ENCODE measurements around the gene NPC1L1. TPM values are rescaled to one million over a fixed set of nuclear protein-coding genes. Genes with fewer than 3 reads are reported as not detected.

Gene NPC1L1
- total RNA-seq, 1 experiment from 2014 or later = not detected

DNA sequence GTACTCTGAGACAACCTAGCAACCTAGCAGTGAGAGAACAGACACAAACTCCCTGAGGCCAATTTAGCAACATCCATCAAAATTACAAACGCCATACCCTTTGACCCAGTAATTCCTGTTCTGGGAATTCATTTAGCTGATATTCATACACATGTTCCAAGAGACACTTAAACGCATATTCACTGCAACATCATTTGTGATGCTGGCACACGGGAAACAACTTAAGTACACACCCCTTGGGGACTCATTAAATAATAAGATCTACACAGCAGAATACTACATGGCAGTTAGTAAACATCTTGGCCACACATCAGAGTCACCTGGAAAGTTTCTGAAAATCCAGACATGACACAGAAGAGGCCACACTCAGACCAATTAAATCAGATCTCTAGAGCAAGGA, 68.3 kb downstream of the NPC1L1 start:
- no peak for DNase-seq (ENCODE audit: low read depth)

DNA sequence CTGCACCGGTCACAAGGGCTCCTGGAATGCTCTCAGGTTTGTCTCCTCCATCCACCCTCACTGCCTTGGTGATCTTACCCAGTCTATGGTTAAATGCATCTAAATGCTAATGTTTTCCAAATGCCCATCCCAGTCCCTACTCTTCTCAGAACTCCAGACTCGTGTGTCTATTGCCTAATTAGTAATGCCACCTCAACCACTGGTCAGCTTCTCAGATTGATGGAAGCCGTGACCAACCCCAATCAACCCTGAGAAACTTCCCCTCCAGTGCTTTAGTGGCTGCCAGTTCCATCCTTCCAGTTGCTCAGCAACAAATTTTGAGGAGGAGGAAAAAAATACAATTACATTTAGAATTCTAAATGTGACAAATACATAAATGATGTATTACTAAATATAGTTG, 69.3 kb downstream of the NPC1L1 start:
- DNase-seq (ENCODE audit: low read depth) = peak; percentile 27

DNA sequence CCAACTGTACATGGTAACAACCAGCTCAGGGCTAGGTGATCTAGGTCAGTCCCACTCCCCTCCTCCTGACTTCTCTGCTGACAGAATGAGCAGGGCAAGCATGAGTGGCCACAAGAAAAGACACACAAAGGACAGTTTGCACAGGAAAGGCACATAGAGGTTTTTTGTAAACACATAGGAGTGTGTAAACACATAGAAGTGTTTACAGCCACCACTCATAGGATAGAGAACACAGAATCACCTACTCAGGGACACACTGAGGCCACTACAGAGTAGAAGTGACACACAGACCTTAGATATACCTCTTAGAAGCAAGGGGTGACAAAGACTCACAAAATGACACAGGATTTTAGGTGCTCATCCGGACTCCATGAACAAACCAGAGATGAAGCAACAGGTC, 69.7 kb downstream of the NPC1L1 start:
- no peak for DNase-seq (ENCODE audit: low read depth)

DNA sequence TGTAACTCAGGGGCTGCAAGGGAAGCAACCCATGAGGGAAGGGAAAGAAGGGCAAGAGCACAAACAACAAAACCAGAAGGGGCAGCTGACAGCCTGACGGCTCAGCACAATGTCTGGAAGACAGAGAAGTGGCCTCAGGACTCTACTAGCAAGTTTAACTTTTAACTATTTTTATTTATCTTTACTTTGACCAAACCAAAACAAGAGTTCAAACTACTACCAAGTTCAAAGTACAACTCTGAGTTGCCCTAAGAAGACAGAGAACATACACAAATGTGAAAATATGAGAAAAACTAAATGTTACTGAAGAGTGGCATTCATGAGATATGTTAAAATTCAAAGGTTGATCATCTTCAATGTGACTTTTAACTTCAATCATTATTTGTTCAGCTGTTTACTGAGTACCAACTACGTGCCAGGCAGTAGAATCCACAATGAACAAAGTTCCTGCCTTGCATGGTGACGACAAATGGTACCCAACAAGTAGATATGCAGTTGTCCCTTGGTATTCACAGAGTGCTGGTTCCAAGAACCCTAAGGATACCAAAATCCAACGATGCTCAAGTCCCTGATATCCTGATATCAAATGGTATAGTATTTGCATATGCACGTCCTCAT, 70.4 kb downstream of the NPC1L1 start:
- peak; percentile 16 for DNase-seq (ENCODE audit: low read depth)

DNA sequence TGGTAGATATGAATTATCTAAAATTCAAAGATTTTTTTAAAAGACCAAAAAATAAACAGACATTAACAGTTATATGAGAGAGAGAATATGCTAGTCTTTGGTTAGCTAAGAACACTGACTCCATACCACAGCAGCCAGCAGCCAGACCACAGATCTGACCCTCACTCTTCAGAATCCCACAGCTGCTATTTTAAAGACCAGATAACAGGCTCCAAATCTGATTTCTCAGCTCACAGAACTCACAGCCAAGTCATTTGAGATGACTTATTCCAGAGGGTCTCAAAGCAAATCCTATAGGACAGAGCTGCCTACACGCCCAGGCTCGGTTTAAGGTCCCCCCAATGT, 71.0 kb downstream of the NPC1L1 start:
- DNase-seq (ENCODE audit: low read depth) = peak; percentile 67

DNA sequence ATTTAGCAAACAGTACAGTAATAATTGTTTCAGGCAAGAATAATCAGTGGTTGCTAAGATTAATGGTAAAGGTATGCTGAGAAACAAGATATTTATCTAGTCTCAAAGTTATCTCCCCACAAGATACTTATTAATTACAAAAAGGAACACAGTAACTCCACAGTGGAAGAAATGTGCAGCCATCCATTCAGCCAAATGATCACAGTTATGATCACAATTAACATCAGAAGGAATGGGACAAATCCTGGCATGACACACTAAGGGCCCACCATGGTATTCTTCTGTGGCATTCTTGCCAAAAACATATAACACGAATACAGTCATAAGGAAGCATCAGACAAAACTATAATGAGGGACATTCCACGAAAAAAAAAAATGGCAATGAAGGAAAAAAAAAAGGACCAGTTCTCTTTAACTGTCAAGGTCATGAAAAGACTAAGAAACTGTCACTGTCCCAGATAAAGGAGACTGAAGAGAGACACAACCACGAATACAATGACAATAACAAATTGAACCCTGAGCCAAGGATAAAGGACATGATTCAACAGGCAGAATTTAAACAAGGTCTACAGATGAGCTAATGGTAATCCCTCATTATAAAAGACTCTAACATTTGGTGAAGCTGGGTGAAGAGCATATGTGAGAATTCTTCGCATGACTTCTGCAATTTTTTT, 71.5 kb downstream of the NPC1L1 start:
- no peak for DNase-seq (ENCODE audit: low read depth)

DNA sequence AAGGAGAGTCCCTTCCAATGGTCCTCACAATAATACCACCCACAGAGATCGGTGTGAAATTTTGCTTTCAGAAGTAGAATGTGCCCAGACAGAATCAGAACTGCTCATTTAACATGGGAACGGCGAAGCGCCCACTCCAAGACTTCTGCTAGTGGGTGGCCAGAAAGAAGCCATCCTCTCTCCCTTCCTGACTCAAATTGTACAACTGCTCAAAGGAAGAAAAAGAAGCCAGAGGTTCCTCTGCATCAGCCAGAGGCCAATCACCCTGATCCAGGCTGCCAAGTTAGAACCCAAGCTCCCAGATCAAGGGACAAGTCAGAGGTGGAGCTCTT, 73.9 kb downstream of the NPC1L1 start:
- no peak for DNase-seq (ENCODE audit: low read depth)

DNA sequence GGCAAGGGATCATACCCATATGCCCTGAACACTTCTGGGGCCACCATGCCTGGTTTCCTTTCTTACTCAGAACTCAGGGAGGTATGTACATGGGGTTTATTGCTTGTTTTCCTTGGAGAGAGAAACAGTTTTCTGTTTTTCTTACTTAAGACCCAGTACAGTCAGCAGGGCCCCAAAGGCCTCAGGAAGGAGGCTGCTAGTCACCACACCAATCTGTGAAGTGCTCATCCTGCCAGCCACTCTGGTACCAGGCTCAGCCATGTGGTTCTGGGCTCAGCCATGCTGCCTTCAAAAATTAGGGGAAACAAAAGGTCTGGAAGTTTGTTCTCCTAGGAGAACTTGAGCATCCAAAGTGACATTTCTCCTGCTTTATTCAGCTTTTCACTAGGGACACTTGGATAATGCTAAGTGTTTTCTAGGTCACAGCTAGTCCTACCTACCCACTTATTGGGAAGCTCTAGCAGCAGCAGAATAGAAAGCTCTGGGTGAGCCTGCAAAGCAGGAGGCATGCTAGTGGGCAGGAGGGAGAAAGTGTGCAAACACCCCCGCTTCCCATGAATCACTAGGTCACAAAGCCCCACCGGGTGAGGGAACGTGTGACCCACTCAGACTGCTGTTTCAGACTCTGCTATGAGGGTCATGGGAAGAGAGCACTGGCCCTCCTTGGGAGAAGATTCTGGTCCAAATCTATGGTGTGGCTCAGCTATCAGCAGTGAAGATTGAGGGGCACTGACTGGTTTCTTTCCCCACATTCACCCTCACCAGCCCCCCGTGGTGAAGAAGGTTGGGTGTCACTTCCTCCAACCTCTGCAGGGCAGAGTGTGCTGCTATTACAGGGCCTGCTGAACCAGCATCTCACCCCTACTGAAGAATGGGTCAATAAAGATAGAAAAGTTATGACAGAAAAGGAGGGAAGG, 74.6 kb downstream of the NPC1L1 start:
- peak; percentile 71 for DNase-seq (ENCODE audit: low read depth)

DNA sequence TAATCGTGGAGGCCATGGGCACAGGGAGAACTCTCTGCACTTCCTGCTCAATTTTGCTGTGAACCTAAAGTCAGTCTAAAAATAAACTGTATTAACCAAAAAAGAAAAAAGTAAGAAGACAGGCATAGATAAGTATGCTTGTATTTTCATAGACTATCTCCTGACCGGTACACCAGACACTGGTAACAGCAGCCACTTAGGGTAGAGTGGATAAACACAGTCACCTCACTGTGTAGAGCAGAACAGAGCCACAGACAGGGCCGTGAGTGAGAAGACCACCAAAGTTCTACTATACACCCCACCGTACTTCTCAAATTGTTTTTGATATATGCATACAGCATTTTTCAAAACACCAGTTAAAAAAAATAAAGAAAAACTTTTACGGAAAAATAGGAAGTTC, 75.6 kb downstream of the NPC1L1 start:
- DNase-seq (ENCODE audit: low read depth) = no peak

DNA sequence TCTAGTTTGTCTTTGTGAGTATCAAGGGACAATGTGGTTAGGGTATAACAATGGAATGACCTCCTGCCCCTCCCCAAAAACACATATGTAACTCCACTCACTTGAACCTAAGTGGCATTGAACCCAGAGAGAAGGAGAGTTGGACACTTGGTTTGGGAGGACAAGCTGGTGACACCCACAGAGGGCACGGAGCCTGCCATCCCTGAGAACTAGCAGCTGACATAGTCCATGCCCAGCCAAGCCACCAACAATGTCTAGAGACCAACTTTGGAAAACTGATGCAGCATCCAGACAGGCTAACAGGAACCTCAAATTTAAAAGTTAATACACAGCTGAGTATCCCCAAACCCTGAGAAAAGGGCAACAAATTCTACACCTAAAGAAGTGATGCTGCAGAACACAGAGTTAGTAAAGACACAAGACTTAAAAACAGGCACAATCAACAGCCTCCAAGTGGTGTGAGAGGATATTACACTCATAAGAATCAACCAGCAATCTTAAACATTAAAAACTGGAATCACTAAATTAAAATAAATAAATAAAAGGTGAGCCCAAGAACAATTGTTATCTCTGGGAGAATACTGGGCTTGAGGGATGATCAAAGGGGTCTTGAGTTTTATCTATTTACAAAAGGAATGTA, 77.8 kb downstream of the NPC1L1 start:
- peak; percentile 29 for DNase-seq (ENCODE audit: low read depth)

Other genes with a start within 250 kb of the NPC1L1 start
- gene CAMK2B, start 215.7 kb downstream of the NPC1L1 start, total RNA-seq (2014; rRNA removed) = 0.06 TPM in 2 replicates
- gene NUDCD3, start 50.7 kb downstream of the NPC1L1 start, total RNA-seq (2014; rRNA removed) = 78.4 and 79.7 TPM in 2 replicates
- 122 and 131 TPM in 2 replicates for gene DDX56, start 32.6 kb upstream of the NPC1L1 start, total RNA-seq (2014; rRNA removed)
- 241 and 253 TPM in 2 replicates for gene TMED4, start 40.9 kb upstream of the NPC1L1 start, total RNA-seq (2014; rRNA removed)
- 99.8 and 104 TPM in 2 replicates for gene OGDH, start 65.3 kb upstream of the NPC1L1 start, total RNA-seq (2014; rRNA removed)
- gene ZMIZ2, start 207.5 kb upstream of the NPC1L1 start, total RNA-seq (2014; rRNA removed) = 25.0 and 26.7 TPM in 2 replicates